Measurements from ENCODE around the gene MTMR3. TPM values are rescaled to one million over a fixed set of nuclear protein-coding genes. Genes with fewer than 3 reads are reported as not detected.

Gene MTMR3
- total RNA-seq, 2 experiments from 2014 or later = 21.1 to 26.0 TPM

GRCh38 chr22:30024231-30024630 is 141.3 kb downstream of the MTMR3 start:
- ATAC-seq (no peak), DNase-seq (no peak)
- peaks cover 7% of the 10 kb centered on the region for H3K4me1 Mint-ChIP-seq (ENCODE audit: low read depth)
- no peak overlapping the region for H3K27ac Mint-ChIP-seq
- H3K9me3 Mint-ChIP-seq (ENCODE audit: insufficient read depth) = no peaks in the 10 kb centered on the region
- POLR2A ChIA-PET = no interaction called here
- no peak overlapping the region for H3K4me3 Mint-ChIP-seq
- H3K27me3 Mint-ChIP-seq (ENCODE audit: low read depth) = no peaks in the 10 kb centered on the region
- CTCF ChIA-PET = interaction anchor here (0.9 to 1.0 kb wide), 2 partner anchors 20 to 398 kb away, joined by 3 to 4 read pairs; no protein-coding TSS in a partner anchor
- peaks cover 24% of the 10 kb centered on the region for H3K36me3 Mint-ChIP-seq (ENCODE audit: low read depth)

- Mint-ChIP-seq H3K9me3 (ENCODE audit: insufficient read depth) (no peaks in the 10 kb centered on the region), H3K36me3 (ENCODE audit: low read depth) (peaks cover 21% of the 10 kb centered on the region), H3K4me1 (ENCODE audit: low read depth) (peaks cover 7% of the 10 kb centered on the region), H3K27me3 (ENCODE audit: low read depth) (no peaks in the 10 kb centered on the region), H3K27ac (no peak overlapping the region), H3K4me3 (no peak overlapping the region)
- ATAC-seq (no peak), DNase-seq (no peak)
- POLR2A ChIA-PET = no interaction called here
- CTCF ChIA-PET = interaction anchor here (1.5 kb wide), 1 partner anchor 63 kb away, joined by 5 read pairs; no protein-coding TSS in a partner anchor
These were observed 142.2 kb downstream of the MTMR3 start for GRCh38 chr22:30025221-30025620.

GRCh38 chr22:30026756-30027155 is 143.8 kb downstream of the MTMR3 start:
- Mint-ChIP-seq H3K27ac (no peak overlapping the region), H3K27me3 (ENCODE audit: low read depth) (no peaks in the 10 kb centered on the region)

GRCh38 chr22:30027169-30027568 is 144.2 kb downstream of the MTMR3 start:
- Mint-ChIP-seq H3K27ac (no peak overlapping the region), H3K36me3 (ENCODE audit: low read depth) (peaks cover 18% of the 10 kb centered on the region), H3K4me3 (no peak overlapping the region), H3K4me1 (ENCODE audit: low read depth) (peaks cover 7% of the 10 kb centered on the region), H3K9me3 (ENCODE audit: insufficient read depth) (no peaks in the 10 kb centered on the region), H3K27me3 (ENCODE audit: low read depth) (no peaks in the 10 kb centered on the region)
- POLR2A ChIA-PET = no interaction called here
- DNase-seq (no peak), ATAC-seq (no peak)
- CTCF ChIA-PET = no interaction called here

More at GRCh38 chr22:30026756-30027155, 143.8 kb downstream of the MTMR3 start:
- ATAC-seq (no peak), DNase-seq (no peak)
- no peak overlapping the region for H3K4me3 Mint-ChIP-seq
- no peaks in the 10 kb centered on the region for H3K9me3 Mint-ChIP-seq (ENCODE audit: insufficient read depth)
- POLR2A ChIA-PET = no interaction called here
- peaks cover 19% of the 10 kb centered on the region for H3K36me3 Mint-ChIP-seq (ENCODE audit: low read depth)
- peaks cover 7% of the 10 kb centered on the region for H3K4me1 Mint-ChIP-seq (ENCODE audit: low read depth)
- CTCF ChIA-PET = interaction anchor here (1.5 kb wide), 1 partner anchor 62 kb away, joined by 5 read pairs; no protein-coding TSS in a partner anchor

- no peak overlapping the region for H3K27ac Mint-ChIP-seq
- H3K27me3 Mint-ChIP-seq (ENCODE audit: low read depth) = no peaks in the 10 kb centered on the region
- no peak overlapping the region for H3K4me3 Mint-ChIP-seq
- no peak for DNase-seq
- ChIA-PET POLR2A (no interaction called here), CTCF (interaction anchor here (1.1 kb wide), 1 partner anchor 22 kb away, joined by 4 read pairs; no protein-coding TSS in a partner anchor)
- ATAC-seq = no peak
- peaks cover 7% of the 10 kb centered on the region for H3K4me1 Mint-ChIP-seq (ENCODE audit: low read depth)
- H3K9me3 Mint-ChIP-seq (ENCODE audit: insufficient read depth) = no peaks in the 10 kb centered on the region
- peaks cover 18% of the 10 kb centered on the region for H3K36me3 Mint-ChIP-seq (ENCODE audit: low read depth)
These were observed 144.8 kb downstream of the MTMR3 start for GRCh38 chr22:30027791-30028190.

- ChIA-PET CTCF (interaction anchor here (0.7 to 1.2 kb wide), 4 partner anchors 18 to 259 kb away, joined by 3 to 7 read pairs (median 4); no protein-coding TSS in a partner anchor), POLR2A (no interaction called here)
- H3K4me3 Mint-ChIP-seq = no peak overlapping the region
- H3K9me3 Mint-ChIP-seq (ENCODE audit: insufficient read depth) = no peaks in the 10 kb centered on the region
- H3K27ac Mint-ChIP-seq = no peak overlapping the region
- H3K27me3 Mint-ChIP-seq (ENCODE audit: low read depth) = no peaks in the 10 kb centered on the region
- H3K36me3 Mint-ChIP-seq (ENCODE audit: low read depth) = peaks cover 18% of the 10 kb centered on the region
- DNase-seq (no peak), ATAC-seq (no peak)
- peaks cover 7% of the 10 kb centered on the region for H3K4me1 Mint-ChIP-seq (ENCODE audit: low read depth)
These were observed 145.8 kb downstream of the MTMR3 start for GRCh38 chr22:30028731-30029130.

GRCh38 chr22:30029512-30029911 is 146.5 kb downstream of the MTMR3 start:
- POLR2A ChIA-PET = no interaction called here
- peaks cover 15% of the 10 kb centered on the region for H3K36me3 Mint-ChIP-seq (ENCODE audit: low read depth)
- H3K27ac Mint-ChIP-seq = no peak overlapping the region

GRCh38 chr22:30030329-30030728 is 147.4 kb downstream of the MTMR3 start:
- no peak for DNase-seq
- H3K27me3 Mint-ChIP-seq (ENCODE audit: low read depth) = no peaks in the 10 kb centered on the region
- no peak overlapping the region for H3K27ac Mint-ChIP-seq
- no peaks in the 10 kb centered on the region for H3K9me3 Mint-ChIP-seq (ENCODE audit: insufficient read depth)
- ChIA-PET CTCF (interaction anchor here (0.8 to 1.2 kb wide), 2 partner anchors 14 to 340 kb away, joined by 3 read pairs; no protein-coding TSS in a partner anchor), POLR2A (no interaction called here)
- ATAC-seq = no peak
- peaks cover 7% of the 10 kb centered on the region for H3K4me1 Mint-ChIP-seq (ENCODE audit: low read depth)
- H3K4me3 Mint-ChIP-seq = no peak overlapping the region
- H3K36me3 Mint-ChIP-seq (ENCODE audit: low read depth) = peaks cover 8% of the 10 kb centered on the region

More at GRCh38 chr22:30029512-30029911, 146.5 kb downstream of the MTMR3 start:
- Mint-ChIP-seq H3K9me3 (ENCODE audit: insufficient read depth) (no peaks in the 10 kb centered on the region), H3K4me3 (no peak overlapping the region), H3K27me3 (ENCODE audit: low read depth) (no peaks in the 10 kb centered on the region), H3K4me1 (ENCODE audit: low read depth) (peaks cover 7% of the 10 kb centered on the region)
- DNase-seq (no peak), ATAC-seq (no peak)
- CTCF ChIA-PET = interaction anchor here (1.1 to 1.2 kb wide), 3 partner anchors 59 to 340 kb away, joined by 3 read pairs; no protein-coding TSS in a partner anchor

- H3K9me3 Mint-ChIP-seq (ENCODE audit: insufficient read depth) = no peaks in the 10 kb centered on the region
- no peak overlapping the region for H3K27ac Mint-ChIP-seq
- peaks cover 2% of the 10 kb centered on the region for H3K36me3 Mint-ChIP-seq (ENCODE audit: low read depth)
These were observed 148.4 kb downstream of the MTMR3 start for GRCh38 chr22:30031328-30031727.

GRCh38 chr22:30031764-30032455 is 148.9 kb downstream of the MTMR3 start:
- Mint-ChIP-seq H3K9me3 (ENCODE audit: insufficient read depth) (no peaks in the 10 kb centered on the region), H3K36me3 (ENCODE audit: low read depth) (peaks cover 2% of the 10 kb centered on the region), H3K27me3 (ENCODE audit: low read depth) (no peaks in the 10 kb centered on the region), H3K4me1 (ENCODE audit: low read depth) (peaks cover 5% of the 10 kb centered on the region), H3K27ac (no peak overlapping the region), H3K4me3 (no peak overlapping the region)
- ChIA-PET CTCF (interaction anchor here (0.8 kb wide), 1 partner anchor 13 kb away, joined by 4 read pairs; no protein-coding TSS in a partner anchor), POLR2A (no interaction called here)
- ATAC-seq (no peak), DNase-seq (no peak)

More at GRCh38 chr22:30031328-30031727, 148.4 kb downstream of the MTMR3 start:
- ATAC-seq (no peak), DNase-seq (no peak)
- ChIA-PET CTCF (interaction anchor here (0.8 kb wide), 1 partner anchor 13 kb away, joined by 4 read pairs; no protein-coding TSS in a partner anchor), POLR2A (no interaction called here)
- no peaks in the 10 kb centered on the region for H3K27me3 Mint-ChIP-seq (ENCODE audit: low read depth)
- peaks cover 7% of the 10 kb centered on the region for H3K4me1 Mint-ChIP-seq (ENCODE audit: low read depth)
- H3K4me3 Mint-ChIP-seq = no peak overlapping the region

- no peaks in the 10 kb centered on the region for H3K36me3 Mint-ChIP-seq (ENCODE audit: low read depth)
- no peaks in the 10 kb centered on the region for H3K27me3 Mint-ChIP-seq (ENCODE audit: low read depth)
- POLR2A ChIA-PET = no interaction called here
- H3K4me1 Mint-ChIP-seq (ENCODE audit: low read depth) = no peaks in the 10 kb centered on the region
- DNase-seq = no peak
- CTCF ChIA-PET = interaction anchor here (1.1 kb wide), 1 partner anchor 55 kb away, joined by 4 read pairs; no protein-coding TSS in a partner anchor
- ATAC-seq = no peak
- H3K4me3 Mint-ChIP-seq = no peak overlapping the region
- no peaks in the 10 kb centered on the region for H3K9me3 Mint-ChIP-seq (ENCODE audit: insufficient read depth)
- no peak overlapping the region for H3K27ac Mint-ChIP-seq
These were observed 150.2 kb downstream of the MTMR3 start for GRCh38 chr22:30033137-30033536.

- CTCF ChIA-PET = interaction anchor here (1.1 kb wide), 1 partner anchor 55 kb away, joined by 4 read pairs; no protein-coding TSS in a partner anchor
- DNase-seq = no peak
- POLR2A ChIA-PET = no interaction called here
- H3K36me3 Mint-ChIP-seq (ENCODE audit: low read depth) = no peaks in the 10 kb centered on the region
- no peaks in the 10 kb centered on the region for H3K4me1 Mint-ChIP-seq (ENCODE audit: low read depth)
- H3K9me3 Mint-ChIP-seq (ENCODE audit: insufficient read depth) = no peaks in the 10 kb centered on the region
- H3K4me3 Mint-ChIP-seq = no peak overlapping the region
- ATAC-seq = no peak
- H3K27ac Mint-ChIP-seq = no peak overlapping the region
- no peaks in the 10 kb centered on the region for H3K27me3 Mint-ChIP-seq (ENCODE audit: low read depth)
These were observed 150.9 kb downstream of the MTMR3 start for GRCh38 chr22:30033901-30034300.
